Upper lobe of left lung (tissue), 6 donors: ENCODE results near the gene SEMA6D. TPM values are rescaled to one million over a fixed set of nuclear protein-coding genes. Genes with fewer than 3 reads are reported as not detected.

Experiments
- ATAC-seq, 2 donors: fragments of 200-7000 bp; cut with Tn5 transposase; one replicate each; pipeline ENCODE4 v1.9.1; 2022; ENCODE audit warnings: mild to moderate bottlenecking in 2 of 2, moderate library complexity in 2 of 2; ENCODE audit not compliant: low FRiP score in 2 of 2
- DNase-seq, 2 donors: peaks; one replicate each; pipeline ENCODE4 v3.0.0-alpha.2; 2019 to 2020
- H3K27ac ChIP-seq, 4 donors: fragments of 200-600 bp; sonication (generic); one replicate each; pipeline ENCODE4 v1.5.1; 2016 to 2019
- H3K27me3 ChIP-seq, 4 donors: fragments of 200-600 bp; sonication (generic); one replicate each; pipeline ENCODE4 v1.5.1; 2017 to 2019
- H3K36me3 ChIP-seq, 4 donors: fragments of 200-600 bp; sonication (generic); one replicate each; pipeline ENCODE4 v1.5.1; 2016 to 2019
- H3K4me1 ChIP-seq, 4 donors: fragments of 200-600 bp; sonication (generic); one replicate each; pipeline ENCODE4 v1.5.1; 2018 to 2019
- H3K4me3 ChIP-seq, 4 donors: fragments of 200-600 bp; sonication (generic); one replicate each; pipeline ENCODE4 v1.5.1; 2017 to 2019; ENCODE audit warnings: mild to moderate bottlenecking in 2 of 4, moderate library complexity in 1 of 4
- H3K9me3 ChIP-seq, 4 donors: fragments of 200-600 bp; sonication (generic); one replicate each; pipeline ENCODE4 v1.5.1; 2018 to 2019
- EP300 ChIP-seq, 4 donors: sonication (generic); formaldehyde crosslinking; IDR thresholded peaks; one replicate each; pipeline ENCODE4 v1.5.1; 2017; ENCODE audit warnings: antibody characterized with exemption in 4 of 4, control low read depth in 2 of 4
- POLR2A ChIP-seq, 4 donors: fragments of 450-650 bp; IDR thresholded peaks; one replicate each; pipeline ENCODE4 v1.5.1; 2016 to 2017; ENCODE audit warnings: antibody characterized with exemption in 4 of 4, mild to moderate bottlenecking in 2 of 4
- POLR2AphosphoS5 ChIP-seq, 2 donors: sonication (generic); formaldehyde crosslinking; IDR thresholded peaks; one replicate each; pipeline ENCODE4 v1.5.1; 2017; ENCODE audit warnings: antibody characterized with exemption in 2 of 2
- WGBS, 2 donors: methylation state at CpG; one replicate each; pipeline ENCODE4 v1.1.5; 2017 to 2018; 5-methylcytosine and 5-hydroxymethylcytosine counted together
- total RNA-seq, 6 donors: library from RNA; depleted of rRNA in 4 of 6; stranded (reverse); fragments of >200 nt in 4 of 6; gene quantifications; one replicate each; pipeline versions ENCODE4 v1.1.0 to v1.2.1, GENCODE V29; 2016 to 2021
- TF ChIP-seq, protein P1 (sequence below), 6 experiments: fragments of 450-650 bp in 4 of 6; fragments of 200-600 bp in 2 of 6; sonication (generic) in 2 of 6; IDR thresholded peaks; one replicate each; pipeline ENCODE4 v1.5.1; 2016 to 2019; ENCODE audit warnings: antibody characterized with exemption in 6 of 6
- donor health status: DM: no; HTN: no; CAD: no; lungs with moderate emphysema.
- donor health status: DM: no; HTN: yes; CAD: no; lungs with severe emphysema.

SEMA6D gene
- total RNA-seq, 6 donors from 2014 or later: 6.9 to 10.5 (median 9.0) TPM

DNA sequence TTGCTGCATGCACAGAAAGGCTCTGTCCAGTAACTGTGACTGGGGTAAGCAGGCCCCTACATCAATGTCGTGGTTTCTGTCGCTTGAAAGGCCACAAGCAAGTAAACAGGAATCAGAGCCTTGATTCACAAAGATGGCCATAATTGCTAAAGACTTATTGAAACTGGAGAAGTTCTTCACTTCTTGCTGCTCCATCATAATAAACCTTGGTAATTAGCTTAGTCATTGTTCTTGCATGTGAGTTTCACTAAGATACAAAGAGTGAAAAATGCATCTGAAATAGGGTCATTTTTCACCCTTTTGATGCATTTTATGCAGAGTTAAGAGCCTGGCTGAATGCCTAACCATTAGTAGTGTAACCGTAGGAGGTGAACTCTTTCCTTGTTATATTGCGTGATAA is 3.2 kb downstream of the SEMA6D start:
- no peak for ATAC-seq
- Histone ChIP-seq H3K27ac (no peak overlapping the region), H3K36me3 (no peaks in the 10 kb centered on the region), H3K4me3 (no peak overlapping the region), H3K4me1 (peaks cover 3 to 27% (median 14%) of the 10 kb centered on the region in 4 donors), H3K27me3 (peaks cover 0 to 4% (median 2%) of the 10 kb centered on the region in 4 donors), H3K9me3 (no peaks in the 10 kb centered on the region)
- TF ChIP-seq POLR2AphosphoS5 (IDR thresholded peaks at IDR 0.05): no peak
- no peak for TF ChIP-seq POLR2A (IDR thresholded peaks at IDR 0.05)
- DNase-seq: no peak
- 70 to 86% methylated on average over 4 of the region's 4 CpGs for WGBS, 2 donors

DNA sequence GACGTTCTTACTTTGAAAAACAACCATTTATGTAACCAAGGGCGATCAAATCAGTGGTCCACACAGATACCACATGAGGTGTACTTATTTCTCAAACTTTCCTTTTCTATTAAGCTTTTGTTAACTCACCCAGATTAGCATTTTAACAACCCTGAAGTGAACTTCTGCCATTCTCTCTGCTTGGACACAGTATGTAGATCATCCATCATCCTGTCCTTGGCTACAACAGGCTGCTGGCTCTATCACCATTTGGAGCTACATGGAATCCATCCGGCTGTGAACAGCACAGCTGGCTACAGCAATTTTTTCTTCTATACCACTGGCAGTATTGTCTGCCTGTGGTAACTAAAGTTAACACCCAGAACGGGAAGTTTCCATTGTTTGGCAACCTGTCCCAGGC is 4.4 kb downstream of the SEMA6D start:
- 74 to 77% methylated on average over 4 of the region's 4 CpGs for WGBS, 2 donors
- H3K27ac ChIP-seq: no peak overlapping the region
- H3K4me1 ChIP-seq: peaks cover 0 to 19% (median 10%) of the 10 kb centered on the region in 4 donors
- no peaks in the 10 kb centered on the region for H3K9me3 ChIP-seq
- no peaks in the 10 kb centered on the region for H3K36me3 ChIP-seq
- ATAC-seq (no peak), DNase-seq (no peak)
- TF ChIP-seq POLR2AphosphoS5 (IDR thresholded peaks at IDR 0.05): no peak
- TF ChIP-seq, protein P1, sequence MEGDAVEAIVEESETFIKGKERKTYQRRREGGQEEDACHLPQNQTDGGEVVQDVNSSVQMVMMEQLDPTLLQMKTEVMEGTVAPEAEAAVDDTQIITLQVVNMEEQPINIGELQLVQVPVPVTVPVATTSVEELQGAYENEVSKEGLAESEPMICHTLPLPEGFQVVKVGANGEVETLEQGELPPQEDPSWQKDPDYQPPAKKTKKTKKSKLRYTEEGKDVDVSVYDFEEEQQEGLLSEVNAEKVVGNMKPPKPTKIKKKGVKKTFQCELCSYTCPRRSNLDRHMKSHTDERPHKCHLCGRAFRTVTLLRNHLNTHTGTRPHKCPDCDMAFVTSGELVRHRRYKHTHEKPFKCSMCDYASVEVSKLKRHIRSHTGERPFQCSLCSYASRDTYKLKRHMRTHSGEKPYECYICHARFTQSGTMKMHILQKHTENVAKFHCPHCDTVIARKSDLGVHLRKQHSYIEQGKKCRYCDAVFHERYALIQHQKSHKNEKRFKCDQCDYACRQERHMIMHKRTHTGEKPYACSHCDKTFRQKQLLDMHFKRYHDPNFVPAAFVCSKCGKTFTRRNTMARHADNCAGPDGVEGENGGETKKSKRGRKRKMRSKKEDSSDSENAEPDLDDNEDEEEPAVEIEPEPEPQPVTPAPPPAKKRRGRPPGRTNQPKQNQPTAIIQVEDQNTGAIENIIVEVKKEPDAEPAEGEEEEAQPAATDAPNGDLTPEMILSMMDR (IDR thresholded peaks at IDR 0.05): no peak
- no peak for TF ChIP-seq POLR2A (IDR thresholded peaks at IDR 0.05)
- no peak for TF ChIP-seq EP300 (IDR thresholded peaks at IDR 0.05)
- H3K27me3 ChIP-seq: peaks cover 0 to 4% (median 2%) of the 10 kb centered on the region in 4 donors
- H3K4me3 ChIP-seq: no peak overlapping the region

DNA sequence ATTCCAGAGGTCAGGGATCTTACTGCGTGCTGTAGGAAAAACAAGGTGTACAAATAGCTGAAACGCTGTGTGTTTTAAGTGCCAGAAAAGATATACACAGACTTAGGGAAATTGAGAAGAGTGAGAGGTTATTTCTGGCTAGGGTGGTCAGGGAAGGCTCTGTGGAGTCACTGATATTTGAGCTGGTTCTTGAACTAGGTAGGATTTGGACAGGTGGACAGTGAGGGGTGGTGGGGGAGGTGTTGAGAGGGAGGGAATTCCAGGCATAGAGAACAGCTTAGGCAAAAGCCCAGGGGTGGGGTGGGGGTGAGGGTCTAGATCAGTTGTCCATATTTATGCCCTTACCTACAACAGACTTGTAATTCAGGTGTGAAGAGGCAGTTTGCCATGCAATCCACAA is 7.0 kb downstream of the SEMA6D start:
- no peak overlapping the region for H3K4me3 ChIP-seq
- no peak overlapping the region for H3K27ac ChIP-seq
- H3K27me3 ChIP-seq: no peaks in the 10 kb centered on the region
- no peaks in the 10 kb centered on the region for H3K36me3 ChIP-seq
- no peak for ATAC-seq
- WGBS, 2 donors: 89 to 94% methylated on average over 2 of the region's 2 CpGs
- DNase-seq: no peak
- TF ChIP-seq, protein P1 (IDR thresholded peaks at IDR 0.05): no peak
- TF ChIP-seq POLR2A (IDR thresholded peaks at IDR 0.05) (no peak), EP300 (IDR thresholded peaks at IDR 0.05) (no peak), POLR2AphosphoS5 (IDR thresholded peaks at IDR 0.05) (no peak)
- H3K9me3 ChIP-seq: no peaks in the 10 kb centered on the region
- H3K4me1 ChIP-seq: peaks cover 0 to 7% (median 0%) of the 10 kb centered on the region in 4 donors

DNA sequence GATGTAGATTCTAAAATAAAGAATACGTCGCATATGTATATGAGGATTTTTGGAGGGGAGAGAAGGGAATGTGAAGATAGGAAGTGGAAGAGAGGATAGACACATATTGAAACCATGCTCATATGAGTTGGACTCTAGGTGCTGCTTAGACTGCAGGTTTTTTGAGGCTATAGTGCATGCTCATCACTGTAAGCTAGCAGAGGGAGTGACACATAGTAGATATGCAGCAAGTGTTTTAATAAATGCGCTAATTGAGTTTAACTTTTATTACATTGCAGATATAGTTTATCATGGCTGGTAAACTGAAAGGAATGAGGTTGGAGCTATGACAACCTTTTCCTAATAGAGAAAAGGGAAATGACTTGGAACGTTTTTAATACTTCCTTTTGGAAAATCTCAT is 7.7 kb downstream of the SEMA6D start:
- WGBS, 2 donors: 81 to 87% methylated on average over 4 of the region's 4 CpGs
- DNase-seq: no peak
- TF ChIP-seq, protein P1 (IDR thresholded peaks at IDR 0.05): no peak
- TF ChIP-seq POLR2AphosphoS5 (IDR thresholded peaks at IDR 0.05): no peak
- no peak for TF ChIP-seq POLR2A (IDR thresholded peaks at IDR 0.05)
- no peak for TF ChIP-seq EP300 (IDR thresholded peaks at IDR 0.05)

DNA sequence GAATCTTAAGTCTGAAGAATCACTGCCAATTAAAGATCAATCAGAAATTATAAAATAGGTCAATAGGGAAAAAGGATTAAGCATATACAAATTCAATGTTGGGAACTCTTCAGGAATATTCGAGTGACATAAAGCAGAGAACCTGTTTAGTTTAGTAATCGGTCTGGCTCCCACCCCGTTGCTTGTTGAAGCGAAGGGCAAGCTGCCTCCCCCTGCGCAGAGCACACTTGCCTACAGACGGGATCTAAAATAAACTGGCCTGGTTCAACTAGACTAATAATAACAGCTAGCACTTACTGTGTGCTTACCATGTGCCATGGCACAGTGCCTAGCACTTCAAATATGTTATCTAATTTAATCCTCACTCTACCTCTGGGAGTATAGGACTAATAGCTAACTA is 8.6 kb downstream of the SEMA6D start:
- Histone ChIP-seq H3K36me3 (no peaks in the 10 kb centered on the region), H3K27ac (no peak overlapping the region), H3K9me3 (no peaks in the 10 kb centered on the region), H3K4me3 (no peak overlapping the region), H3K4me1 (no peaks in the 10 kb centered on the region), H3K27me3 (no peaks in the 10 kb centered on the region)
- WGBS, 2 donors: 45 to 69% methylated on average over 5 to 6 of the region's 6 CpGs
- TF ChIP-seq POLR2AphosphoS5 (IDR thresholded peaks at IDR 0.05) (no peak), POLR2A (IDR thresholded peaks at IDR 0.05) (no peak), EP300 (IDR thresholded peaks at IDR 0.05) (no peak)
- TF ChIP-seq, protein P1 (IDR thresholded peaks at IDR 0.05): no peak
- ATAC-seq (no peak), DNase-seq (no peak)

More for the DNA sequence above, 7.7 kb downstream of the SEMA6D start:
- H3K4me3 ChIP-seq: no peak overlapping the region
- ATAC-seq: no peak
- H3K9me3 ChIP-seq: no peaks in the 10 kb centered on the region
- H3K4me1 ChIP-seq: no peaks in the 10 kb centered on the region
- H3K27me3 ChIP-seq: no peaks in the 10 kb centered on the region
- H3K36me3 ChIP-seq: no peaks in the 10 kb centered on the region
- no peak overlapping the region for H3K27ac ChIP-seq
